ENCODE results near the gene MIA. TPM values are rescaled to one million over a fixed set of nuclear protein-coding genes. Genes with fewer than 3 reads are reported as not detected.
A peak's percentile ranks its signal among the peaks of the same experiment; 100 is the strongest.

Gene MIA
- polyA plus RNA-seq, 1 donor from 2014 or later, result 1.8 TPM

GRCh38 chr19:40800997-40801377 is 25.7 kb downstream of the MIA start:
- no peaks in the 10 kb centered on the region for H3K9me3 ChIP-seq (ENCODE audit: low read length)
- TF ChIP-seq MXI1 (conservative IDR thresholded peaks at IDR 0.05; ENCODE audit: poor library complexity, severe bottlenecking), result no peak
- no peak for TF ChIP-seq CTCF (IDR thresholded peaks at IDR 0.05; ENCODE audit: poor library complexity, severe bottlenecking)
- no peak for TF ChIP-seq TAF1 (IDR thresholded peaks at IDR 0.05; ENCODE audit: low read depth)
- no peak for TF ChIP-seq EZH2 (IDR thresholded peaks at IDR 0.05; ENCODE audit: borderline replicate concordance, insufficient read depth, low read length, poor library complexity, severe bottlenecking)
- no peak for TF ChIP-seq POLR2AphosphoS5 (IDR thresholded peaks at IDR 0.05)
- no peak for TF ChIP-seq SMC3 (conservative IDR thresholded peaks at IDR 0.05; ENCODE audit: poor library complexity)
- TF ChIP-seq EP300 (conservative IDR thresholded peaks at IDR 0.05; ENCODE audit: poor library complexity, severe bottlenecking), result no peak
- no peak for TF ChIP-seq RAD21 (conservative IDR thresholded peaks at IDR 0.05)
- TF ChIP-seq REST (IDR thresholded peaks at IDR 0.05; ENCODE audit: borderline replicate concordance), result no peak
- no peaks in the 10 kb centered on the region for H3K27me3 ChIP-seq (ENCODE audit: insufficient read depth, low read depth, low read length)
- H3F3A ChIP-seq (ENCODE audit: insufficient read depth, low read length, poor library complexity, severe bottlenecking), result no peaks in the 10 kb centered on the region
- H3K27ac ChIP-seq (ENCODE audit: low read length), result no peak overlapping the region
- H4K20me1 ChIP-seq (ENCODE audit: insufficient read depth), result peaks cover 10% of the 10 kb centered on the region
- peaks cover 63% of the 10 kb centered on the region for H3K79me2 ChIP-seq (replicated peaks; ENCODE audit: insufficient read depth, low read length)
- peaks cover 3% of the 10 kb centered on the region for H3K36me3 ChIP-seq (ENCODE audit: insufficient read depth, low read length)
- H3K4me3 ChIP-seq (ENCODE audit: low read length), result peak overlapping the region; percentile 92
- H2AFZ ChIP-seq (ENCODE audit: low read depth, low read length), result no peak overlapping the region
- H3K9ac ChIP-seq (ENCODE audit: low read length), result peak overlapping the region; percentile 94
- H3K9me2 ChIP-seq (ENCODE audit: insufficient read depth, low read length), result no peaks in the 10 kb centered on the region
- peak overlapping the region; percentile 39 for H3K4me2 ChIP-seq (ENCODE audit: low read length)

- Histone ChIP-seq H4K20me1 (ENCODE audit: insufficient read depth) (peaks cover 10% of the 10 kb centered on the region), H3K9me3 (ENCODE audit: low read length) (no peaks in the 10 kb centered on the region), H3K9me2 (ENCODE audit: insufficient read depth, low read length) (no peaks in the 10 kb centered on the region), H3K9ac (ENCODE audit: low read length) (peak overlapping the region; percentile 94), H3K36me3 (ENCODE audit: insufficient read depth, low read length) (peaks cover 3% of the 10 kb centered on the region), H2AFZ (ENCODE audit: low read depth, low read length) (no peak overlapping the region), H3F3A (ENCODE audit: insufficient read depth, low read length, poor library complexity, severe bottlenecking) (no peaks in the 10 kb centered on the region), H3K27me3 (ENCODE audit: insufficient read depth, low read depth, low read length) (no peaks in the 10 kb centered on the region), H3K4me3 (ENCODE audit: low read length) (peak overlapping the region; percentile 92), H3K27ac (ENCODE audit: low read length) (no peak overlapping the region), H3K79me2 (replicated peaks; ENCODE audit: insufficient read depth, low read length) (peaks cover 63% of the 10 kb centered on the region), H3K4me2 (ENCODE audit: low read length) (peak overlapping the region; percentile 80)
- TF ChIP-seq MXI1 (conservative IDR thresholded peaks at IDR 0.05; ENCODE audit: poor library complexity, severe bottlenecking), result no peak
- no peak for TF ChIP-seq POLR2AphosphoS5 (IDR thresholded peaks at IDR 0.05)
- no peak for TF ChIP-seq TAF1 (IDR thresholded peaks at IDR 0.05; ENCODE audit: low read depth)
- TF ChIP-seq SMC3 (conservative IDR thresholded peaks at IDR 0.05; ENCODE audit: poor library complexity), result no peak
- no peak for TF ChIP-seq EZH2 (IDR thresholded peaks at IDR 0.05; ENCODE audit: borderline replicate concordance, insufficient read depth, low read length, poor library complexity, severe bottlenecking)
- no peak for TF ChIP-seq CTCF (IDR thresholded peaks at IDR 0.05; ENCODE audit: poor library complexity, severe bottlenecking)
- TF ChIP-seq RAD21 (conservative IDR thresholded peaks at IDR 0.05), result no peak
- TF ChIP-seq EP300 (conservative IDR thresholded peaks at IDR 0.05; ENCODE audit: poor library complexity, severe bottlenecking), result no peak
- TF ChIP-seq REST (IDR thresholded peaks at IDR 0.05; ENCODE audit: borderline replicate concordance), result no peak
These were observed 26.3 kb downstream of the MIA start for GRCh38 chr19:40801426-40802299.
